ENCODE data around the gene IGSF23.

GRCh38 chr19:44603201-44603945, 10.0 kb upstream of the IGSF23 start:
- no peak for TF ChIP-seq CTCF (IDR thresholded peaks at IDR 0.05)
- TF ChIP-seq POLR2A (IDR thresholded peaks at IDR 0.05) = no peak

Data from adrenal gland (tissue), 5 donors.